Activated effector memory CD4-positive, alpha-beta T cell treated with anti-CD3 and anti-CD28 coated beads, Interleukin-2, amount 50 U/mL, for 16 hours (primary cell): ENCODE measurements around the gene CST9L.

Experiments used
- DNase-seq: peaks from one replicate; pipeline ENCODE4 v3.0.0-alpha.2; 2020

The CST9L gene

GRCh38 chr20:23568320-23568970 lies at the start of gene CST9L:
Gene CST9L (minus strand): TSS chr20:23568484. CDS start chr20:23568450, 34 bp downstream.
- DNase-seq, result no peak

- no peak for DNase-seq
These were observed 45.9 kb upstream of the CST9L start for GRCh38 chr20:23614163-23614562.

- no peak for DNase-seq
These were observed 45.4 kb upstream of the CST9L start for GRCh38 chr20:23613676-23614075.

GRCh38 chr20:23612396-23612795 lies 44.1 kb upstream of the CST9L start:
- DNase-seq, result no peak

GRCh38 chr20:23609486-23610109 lies 41.3 kb upstream of the CST9L start:
- DNase-seq, result no peak

GRCh38 chr20:23608251-23608846 lies 40.1 kb upstream of the CST9L start:
- DNase-seq, result no peak

GRCh38 chr20:23607497-23608245 lies 39.4 kb upstream of the CST9L start:
- no peak for DNase-seq

GRCh38 chr20:23606652-23607049 lies 38.4 kb upstream of the CST9L start:
- peak; percentile 80 for DNase-seq

GRCh38 chr20:23605867-23606651 lies 37.8 kb upstream of the CST9L start, which contains the start of gene CST9:
Gene CST9 (minus strand): TSS chr20:23605917. CDS start chr20:23605864, 53 bp downstream.
- no peak for DNase-seq

GRCh38 chr20:23604306-23604705 lies 36.0 kb upstream of the CST9L start:
- no peak for DNase-seq

GRCh38 chr20:23603321-23603720 lies 35.0 kb upstream of the CST9L start:
- no peak for DNase-seq

- DNase-seq, result no peak
These were observed 34.4 kb upstream of the CST9L start for GRCh38 chr20:23602699-23603098.

- no peak for DNase-seq
These were observed 34.0 kb upstream of the CST9L start for GRCh38 chr20:23602241-23602640.

- DNase-seq, result no peak
These were observed 33.4 kb upstream of the CST9L start for GRCh38 chr20:23601715-23602114.

GRCh38 chr20:23598481-23598880 lies 30.2 kb upstream of the CST9L start:
- no peak for DNase-seq

GRCh38 chr20:23596579-23597250 lies 28.4 kb upstream of the CST9L start:
- DNase-seq, result no peak

- DNase-seq, result no peak
These were observed 27.7 kb upstream of the CST9L start for GRCh38 chr20:23595941-23596340.

GRCh38 chr20:23588434-23589403 lies 20.4 kb upstream of the CST9L start:
- no peak for DNase-seq

- DNase-seq, result no peak
These were observed 19.3 kb upstream of the CST9L start for GRCh38 chr20:23587631-23588030.

GRCh38 chr20:23586735-23587525 lies 18.6 kb upstream of the CST9L start:
- DNase-seq, result no peak
